A673 (cell line): ENCODE results near the gene ZNF714. TPM values are rescaled to one million over a fixed set of nuclear protein-coding genes. Genes with fewer than 3 reads are reported as not detected.
"Not testable (repeated sequence)": the region's sequence is repeated elsewhere in the genome, so short reads cannot be mapped to it uniquely, and the experiment has no call there.

Experiments used
- BruUV-seq: library from RNA; stranded (reverse); fragments of 400-500 nt; replicated peaks from 2 replicates; lab custom pipeline; 2021; lab: Mats Ljungman, UMichigan
- CTCF ChIA-PET: fragments of 300-600 bp; sonication (Branson Sonifier 250); formaldehyde crosslinking; loops from one replicate; lab custom pipeline; 2022; ENCODE audit warnings: antibody characterized with exemption; lab: Charles Lee
- POLR2A ChIA-PET: fragments of 300-600 bp; sonication (Branson Sonifier 250); formaldehyde crosslinking; loops from one replicate; lab custom pipeline; 2022; ENCODE audit warnings: antibody characterized with exemption; ENCODE audit not compliant: low non-redundant PET; lab: Charles Lee
- DNase-seq: peaks from one replicate; pipeline ENCODE4 v3.0.0-alpha.2; 2015; ENCODE audit warnings: low spot score
- H3K27ac ChIP-seq: fragments of 200-600 bp; sonication (generic); 2 replicates; pipeline ENCODE4 v1.5.1; 2016; ENCODE audit warnings: mixed run types, low read depth, mild to moderate bottlenecking, mixed read lengths, antibody characterized with exemption, low read length; ENCODE audit not compliant: poor library complexity, severe bottlenecking
- H3K27me3 ChIP-seq: fragments of 200-600 bp; sonication (generic); replicated peaks from 2 replicates; pipeline ENCODE4 v1.6.1; 2017; ENCODE audit warnings: mixed run types, low read depth, mild to moderate bottlenecking, mixed read lengths, antibody characterized with exemption, low read length; ENCODE audit not compliant: insufficient read depth, poor library complexity
- H3K36me3 ChIP-seq: fragments of 200-600 bp; sonication (generic); 2 replicates; pipeline ENCODE4 v1.6.1; 2016; ENCODE audit warnings: mixed run types, mild to moderate bottlenecking, mixed read lengths, antibody characterized with exemption, low read length; ENCODE audit not compliant: insufficient read depth, poor library complexity, severe bottlenecking
- H3K4me1 ChIP-seq: fragments of 200-600 bp; sonication (generic); 2 replicates; pipeline ENCODE4 v1.6.1; 2017; ENCODE audit warnings: mixed run types, mild to moderate bottlenecking, mixed read lengths, antibody characterized with exemption, low read length; ENCODE audit not compliant: insufficient read depth, poor library complexity, severe bottlenecking
- H3K4me3 ChIP-seq: fragments of 200-600 bp; sonication (generic); 2 replicates; pipeline ENCODE4 v1.5.1; 2016; ENCODE audit warnings: low read depth, mixed run types, mild to moderate bottlenecking, mixed read lengths, low read length; ENCODE audit not compliant: poor library complexity, severe bottlenecking
- H3K9me3 ChIP-seq: fragments of 200-600 bp; sonication (generic); 2 replicates; pipeline ENCODE4 v1.6.1; 2016; ENCODE audit warnings: mixed run types, low read depth, mild to moderate bottlenecking, mixed read lengths, antibody characterized with exemption, low read length; ENCODE audit not compliant: poor library complexity, severe bottlenecking
- EZH2 ChIP-seq: fragments of 200-600 bp; sonication (generic); IDR thresholded peaks from 2 replicates; pipeline ENCODE4 v1.6.1; 2017; ENCODE audit warnings: borderline replicate concordance, low read depth, mild to moderate bottlenecking, mixed read lengths, antibody characterized with exemption, low read length; ENCODE audit not compliant: poor library complexity, severe bottlenecking
- intact Hi-C: fragments of 100-400 bp; cut with micrococcal nuclease; formaldehyde crosslinking; loops from one replicate; pipeline ENCODE4 v1.10.0; 2022; ENCODE audit not compliant: unreplicated experiment
- total RNA-seq: library from RNA; stranded (reverse); gene quantifications from 2 replicates; pipeline ENCODE4 v1.2.3, GENCODE V29; 2021
- TF ChIP-seq, protein P1 (sequence below): fragments of 300-800, 200-600 bp; sonication (generic); conservative IDR thresholded peaks from 2 replicates; pipeline ENCODE4 v1.5.1; 2017; ENCODE audit warnings: low read depth, mild to moderate bottlenecking, antibody characterized with exemption, low read length, moderate library complexity, mixed read lengths

The ZNF714 gene
- total RNA-seq, 1 experiment from 2014 or later, result 21.3 TPM

DNA sequence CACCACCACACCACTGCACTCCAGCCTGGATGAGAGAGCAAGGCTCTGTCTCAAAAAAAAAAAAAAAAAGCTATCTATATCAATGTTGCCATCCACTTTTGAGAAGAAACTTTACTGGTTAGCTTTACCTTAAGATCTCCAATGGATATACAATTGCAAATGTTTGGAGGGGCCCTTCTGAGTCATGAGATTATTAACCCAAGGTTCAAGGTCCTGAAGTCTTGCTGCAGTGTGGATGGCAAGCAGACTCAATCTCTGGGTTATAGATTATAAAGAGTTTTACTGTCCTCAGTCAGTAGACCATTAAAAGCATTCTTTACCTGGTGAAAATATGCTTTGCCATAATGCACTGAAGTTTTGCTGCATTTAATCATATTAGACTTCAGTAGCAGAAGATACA, 56.1 kb downstream of the ZNF714 start:
- intact Hi-C loops, result no loop called here
- POLR2A ChIA-PET, result interaction anchor here (0.6 kb wide), 1 partner anchor 1786 kb away, joined by 3 read pairs; no protein-coding TSS in a partner anchor
- DNase-seq, result no peak

DNA sequence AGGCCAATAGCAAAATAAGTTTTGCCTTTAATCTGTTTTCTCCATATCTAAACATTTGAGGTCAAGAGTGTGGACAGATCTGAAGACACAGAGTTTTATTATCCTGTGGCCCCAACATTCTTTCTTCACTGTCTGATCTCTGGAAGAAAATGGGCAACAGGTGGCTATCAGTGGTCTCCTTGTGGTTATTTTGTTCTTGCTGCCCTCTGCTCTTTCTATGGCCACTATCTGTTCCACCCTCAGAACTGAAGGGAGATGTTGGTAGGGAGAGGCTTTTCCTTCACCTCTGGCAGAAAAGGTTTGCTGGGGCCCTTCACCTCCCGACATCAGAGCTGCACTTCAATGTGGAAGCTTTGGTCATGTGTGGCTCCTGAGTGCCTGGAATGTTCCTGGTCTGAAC, 59.0 kb downstream of the ZNF714 start:
- H3K4me1 ChIP-seq, H3K4me3 ChIP-seq, DNase-seq, H3K9me3 ChIP-seq, BruUV-seq, CTCF ChIA-PET, intact Hi-C loops, H3K27ac ChIP-seq, H3K27me3 ChIP-seq: not testable (repeated sequence)
- POLR2A ChIA-PET, result interaction anchor here (0.6 kb wide), 1 partner anchor 12 kb away, joined by 3 read pairs; no protein-coding TSS in a partner anchor
- H3K36me3 ChIP-seq, result peaks cover 28% of the 10 kb centered on the region

More for the DNA sequence above, 56.1 kb downstream of the ZNF714 start:
- Histone ChIP-seq H3K36me3 (peaks cover under 1% of the 10 kb centered on the region), H3K27ac (no peak overlapping the region), H3K4me1 (no peaks in the 10 kb centered on the region), H3K4me3 (no peak overlapping the region), H3K27me3 (no peaks in the 10 kb centered on the region), H3K9me3 (no peaks in the 10 kb centered on the region)
- CTCF ChIA-PET, result no interaction called here
- TF ChIP-seq, protein P1, sequence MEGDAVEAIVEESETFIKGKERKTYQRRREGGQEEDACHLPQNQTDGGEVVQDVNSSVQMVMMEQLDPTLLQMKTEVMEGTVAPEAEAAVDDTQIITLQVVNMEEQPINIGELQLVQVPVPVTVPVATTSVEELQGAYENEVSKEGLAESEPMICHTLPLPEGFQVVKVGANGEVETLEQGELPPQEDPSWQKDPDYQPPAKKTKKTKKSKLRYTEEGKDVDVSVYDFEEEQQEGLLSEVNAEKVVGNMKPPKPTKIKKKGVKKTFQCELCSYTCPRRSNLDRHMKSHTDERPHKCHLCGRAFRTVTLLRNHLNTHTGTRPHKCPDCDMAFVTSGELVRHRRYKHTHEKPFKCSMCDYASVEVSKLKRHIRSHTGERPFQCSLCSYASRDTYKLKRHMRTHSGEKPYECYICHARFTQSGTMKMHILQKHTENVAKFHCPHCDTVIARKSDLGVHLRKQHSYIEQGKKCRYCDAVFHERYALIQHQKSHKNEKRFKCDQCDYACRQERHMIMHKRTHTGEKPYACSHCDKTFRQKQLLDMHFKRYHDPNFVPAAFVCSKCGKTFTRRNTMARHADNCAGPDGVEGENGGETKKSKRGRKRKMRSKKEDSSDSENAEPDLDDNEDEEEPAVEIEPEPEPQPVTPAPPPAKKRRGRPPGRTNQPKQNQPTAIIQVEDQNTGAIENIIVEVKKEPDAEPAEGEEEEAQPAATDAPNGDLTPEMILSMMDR, result no peak
- no peak for TF ChIP-seq EZH2
- BruUV-seq, result no TSS peak

GRCh38 chr19:21141787-21142464, 59.9 kb downstream of the ZNF714 start, which contains the start of gene ZNF431:
Gene ZNF431 (plus strand): TSS chr19:21142040. CDS start chr19:21142184, 144 bp downstream.
- Histone ChIP-seq H3K9me3 (no peaks in the 10 kb centered on the region), H3K4me1 (no peaks in the 10 kb centered on the region), H3K4me3 (peak within 1 kb of the TSS; percentile 79), H3K27ac (peak within 1 kb of the TSS; percentile 85), H3K27me3 (no peaks in the 10 kb centered on the region), H3K36me3 (peaks cover 36% of the 10 kb centered on the region)
- no TSS peak for BruUV-seq
- TF ChIP-seq EZH2, result no peak
- TF ChIP-seq, protein P1, result no peak
- peak; percentile 97 for DNase-seq
- POLR2A ChIA-PET, result interaction anchor here (0.6 kb wide), 1 partner anchor 13 kb away, joined by 3 read pairs; no protein-coding TSS in a partner anchor
- intact Hi-C loops, result no loop called here
- CTCF ChIA-PET, result no interaction called here
